Neural cell (in vitro differentiated cells): ENCODE data around the gene SMPX. TPM values are rescaled to one million over a fixed set of nuclear protein-coding genes. Genes with fewer than 3 reads are reported as not detected.

Source experiments
- H2AFZ ChIP-seq: fragments of 200-600, 300-800 bp; sonication (generic), shearing (Covaris generic); 2 replicates; pipeline ENCODE4 v1.6.0; 2014; ENCODE audit warnings: low read depth, mild to moderate bottlenecking, antibody characterized with exemption, low read length, moderate library complexity
- H3F3A ChIP-seq: fragments of 200-600 bp; shearing (Covaris generic); 2 replicates; pipeline ENCODE4 v1.6.1; 2016; ENCODE audit warnings: mild to moderate bottlenecking, moderate library complexity, mixed read lengths, antibody characterized with exemption, low read length; ENCODE audit not compliant: insufficient read depth, poor library complexity, severe bottlenecking
- H3K27ac ChIP-seq: fragments of 200-600, 300-800 bp; sonication (generic), shearing (Covaris generic); 2 replicates; pipeline ENCODE4 v1.5.1; 2014; ENCODE audit warnings: mild to moderate bottlenecking, low read length, moderate library complexity
- H3K27me3 ChIP-seq: fragments of 300-800, 200-600 bp; sonication (generic), shearing (Covaris generic); 2 replicates; pipeline ENCODE4 v1.6.0; 2014; ENCODE audit warnings: mild to moderate bottlenecking, low read depth, low read length, moderate library complexity; ENCODE audit not compliant: insufficient read depth
- H3K36me3 ChIP-seq: fragments of 300-800, 200-600 bp; sonication (generic), shearing (Covaris generic); 2 replicates; pipeline ENCODE4 v1.5.1; 2014; ENCODE audit warnings: mild to moderate bottlenecking, antibody characterized with exemption, low read length, moderate library complexity; ENCODE audit not compliant: insufficient read depth
- H3K4me2 ChIP-seq: fragments of 300-800, 200-600 bp; sonication (generic), shearing (Covaris generic); 2 replicates; pipeline ENCODE4 v1.6.0; 2014; ENCODE audit warnings: mild to moderate bottlenecking, low read length
- H3K4me3 ChIP-seq: fragments of 300-800, 200-600 bp; sonication (generic), shearing (Covaris generic); 2 replicates; pipeline ENCODE4 v1.5.1; 2014; ENCODE audit warnings: mild to moderate bottlenecking, low read length, moderate library complexity
- H3K79me2 ChIP-seq: fragments of 200-600 bp; shearing (Covaris generic); replicated peaks from 2 replicates; pipeline ENCODE4 v1.6.0; 2014; ENCODE audit warnings: mild to moderate bottlenecking, low read length, moderate library complexity; ENCODE audit not compliant: insufficient read depth
- H3K9ac ChIP-seq: fragments of 300-800, 200-600 bp; sonication (generic), shearing (Covaris generic); 2 replicates; pipeline ENCODE4 v1.6.1; 2016; ENCODE audit warnings: mild to moderate bottlenecking, low read length, mixed read lengths
- H3K9me2 ChIP-seq: fragments of 200-600 bp; shearing (Covaris generic); 2 replicates; pipeline ENCODE4 v1.6.1; 2016; ENCODE audit warnings: mild to moderate bottlenecking, low read length, mixed read lengths; ENCODE audit not compliant: insufficient read depth
- H3K9me3 ChIP-seq: fragments of 200-600, 300-800 bp; sonication (generic), shearing (Covaris generic); 2 replicates; pipeline ENCODE4 v1.6.1; 2016; ENCODE audit warnings: mild to moderate bottlenecking, mixed run types, low read length, moderate library complexity, mixed read lengths
- H4K20me1 ChIP-seq: fragments of 200-600 bp; shearing (Covaris generic); 2 replicates; pipeline ENCODE4 v1.6.1; 2016; ENCODE audit warnings: mild to moderate bottlenecking, mixed run types; ENCODE audit not compliant: insufficient read depth
- EP300 ChIP-seq: fragments of 450-650 bp; conservative IDR thresholded peaks from 2 replicates; pipeline ENCODE4 v1.6.1; 2014; ENCODE audit warnings: antibody characterized with exemption, mild to moderate bottlenecking, moderate library complexity; ENCODE audit not compliant: poor library complexity, severe bottlenecking
- EZH2 ChIP-seq: fragments of 200-600, 300-800 bp; shearing (Covaris generic), sonication (generic); IDR thresholded peaks from 2 replicates; pipeline ENCODE4 v1.6.1; 2014; ENCODE audit warnings: antibody characterized with exemption, low read length, borderline replicate concordance, mild to moderate bottlenecking; ENCODE audit not compliant: insufficient read depth, poor library complexity, severe bottlenecking
- MXI1 ChIP-seq: fragments of 450-650 bp; conservative IDR thresholded peaks from 2 replicates; pipeline ENCODE4 v1.6.1; 2014; ENCODE audit warnings: antibody characterized with exemption, mild to moderate bottlenecking; ENCODE audit not compliant: poor library complexity, severe bottlenecking
- POLR2AphosphoS5 ChIP-seq: IDR thresholded peaks from 2 replicates; pipeline ENCODE4 v1.6.1; 2012
- RAD21 ChIP-seq: fragments of 450-650 bp; conservative IDR thresholded peaks from 2 replicates; pipeline ENCODE4 v1.6.1; 2014; ENCODE audit warnings: antibody characterized with exemption, mild to moderate bottlenecking, moderate library complexity
- SMC3 ChIP-seq: fragments of 450-650 bp; conservative IDR thresholded peaks from 2 replicates; pipeline ENCODE4 v1.6.1; 2014; ENCODE audit warnings: antibody characterized with exemption, mild to moderate bottlenecking, moderate library complexity; ENCODE audit not compliant: poor library complexity
- TAF1 ChIP-seq: IDR thresholded peaks from 2 replicates; pipeline ENCODE4 v1.6.1; 2012; ENCODE audit warnings: low read depth
- polyA plus RNA-seq: library from polyadenylated mRNA; depleted of rRNA; stranded (reverse); fragments of >200 nt; gene quantifications from 2 replicates; pipeline ENCODE4 v1.2.3, GENCODE V29; 2014
- TF ChIP-seq, protein P1 (sequence below): IDR thresholded peaks from 2 replicates; pipeline ENCODE4 v1.6.1; 2012; ENCODE audit warnings: borderline replicate concordance
- TF ChIP-seq, protein P2 (sequence below): fragments of 450-650 bp; IDR thresholded peaks from 2 replicates; pipeline ENCODE4 v1.5.1; 2014; ENCODE audit warnings: antibody characterized with exemption, mild to moderate bottlenecking, moderate library complexity; ENCODE audit not compliant: poor library complexity, severe bottlenecking

Gene SMPX
- polyA plus RNA-seq, 1 donor from 2014 or later = 0.53 TPM

DNA sequence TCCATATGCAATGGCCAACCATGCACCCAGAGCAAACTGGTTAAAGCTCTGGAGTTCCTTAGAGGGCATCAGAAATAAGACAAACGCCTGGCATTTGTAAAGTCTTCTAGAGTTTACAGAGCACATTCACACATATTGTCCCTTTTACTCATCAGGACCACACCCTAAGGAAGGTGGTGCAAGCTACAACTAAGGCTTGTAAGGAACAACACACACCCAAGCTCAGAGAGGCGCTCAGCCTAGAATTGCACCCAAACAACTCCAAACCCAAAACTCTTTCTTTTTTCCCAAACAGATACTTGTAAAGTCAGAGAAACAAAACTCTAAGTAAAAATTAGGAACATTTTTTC lies 46.1 kb downstream of the SMPX start:
- Histone ChIP-seq H3K9ac (no peak overlapping the region), H3K9me2 (no peaks in the 10 kb centered on the region), H3K79me2 (no peaks in the 10 kb centered on the region), H3K4me2 (no peak overlapping the region), H3K9me3 (no peaks in the 10 kb centered on the region), H4K20me1 (no peaks in the 10 kb centered on the region), H3K36me3 (no peaks in the 10 kb centered on the region), H3K27ac (no peak overlapping the region), H3F3A (no peaks in the 10 kb centered on the region), H2AFZ (no peak overlapping the region), H3K4me3 (no peak overlapping the region), H3K27me3 (no peaks in the 10 kb centered on the region)
- TF ChIP-seq RAD21 (no peak), POLR2AphosphoS5 (no peak), EZH2 (no peak), EP300 (no peak), MXI1 (no peak), SMC3 (no peak), TAF1 (no peak)
- TF ChIP-seq, protein P1, sequence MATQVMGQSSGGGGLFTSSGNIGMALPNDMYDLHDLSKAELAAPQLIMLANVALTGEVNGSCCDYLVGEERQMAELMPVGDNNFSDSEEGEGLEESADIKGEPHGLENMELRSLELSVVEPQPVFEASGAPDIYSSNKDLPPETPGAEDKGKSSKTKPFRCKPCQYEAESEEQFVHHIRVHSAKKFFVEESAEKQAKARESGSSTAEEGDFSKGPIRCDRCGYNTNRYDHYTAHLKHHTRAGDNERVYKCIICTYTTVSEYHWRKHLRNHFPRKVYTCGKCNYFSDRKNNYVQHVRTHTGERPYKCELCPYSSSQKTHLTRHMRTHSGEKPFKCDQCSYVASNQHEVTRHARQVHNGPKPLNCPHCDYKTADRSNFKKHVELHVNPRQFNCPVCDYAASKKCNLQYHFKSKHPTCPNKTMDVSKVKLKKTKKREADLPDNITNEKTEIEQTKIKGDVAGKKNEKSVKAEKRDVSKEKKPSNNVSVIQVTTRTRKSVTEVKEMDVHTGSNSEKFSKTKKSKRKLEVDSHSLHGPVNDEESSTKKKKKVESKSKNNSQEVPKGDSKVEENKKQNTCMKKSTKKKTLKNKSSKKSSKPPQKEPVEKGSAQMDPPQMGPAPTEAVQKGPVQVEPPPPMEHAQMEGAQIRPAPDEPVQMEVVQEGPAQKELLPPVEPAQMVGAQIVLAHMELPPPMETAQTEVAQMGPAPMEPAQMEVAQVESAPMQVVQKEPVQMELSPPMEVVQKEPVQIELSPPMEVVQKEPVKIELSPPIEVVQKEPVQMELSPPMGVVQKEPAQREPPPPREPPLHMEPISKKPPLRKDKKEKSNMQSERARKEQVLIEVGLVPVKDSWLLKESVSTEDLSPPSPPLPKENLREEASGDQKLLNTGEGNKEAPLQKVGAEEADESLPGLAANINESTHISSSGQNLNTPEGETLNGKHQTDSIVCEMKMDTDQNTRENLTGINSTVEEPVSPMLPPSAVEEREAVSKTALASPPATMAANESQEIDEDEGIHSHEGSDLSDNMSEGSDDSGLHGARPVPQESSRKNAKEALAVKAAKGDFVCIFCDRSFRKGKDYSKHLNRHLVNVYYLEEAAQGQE = no peak
- TF ChIP-seq, protein P2, sequence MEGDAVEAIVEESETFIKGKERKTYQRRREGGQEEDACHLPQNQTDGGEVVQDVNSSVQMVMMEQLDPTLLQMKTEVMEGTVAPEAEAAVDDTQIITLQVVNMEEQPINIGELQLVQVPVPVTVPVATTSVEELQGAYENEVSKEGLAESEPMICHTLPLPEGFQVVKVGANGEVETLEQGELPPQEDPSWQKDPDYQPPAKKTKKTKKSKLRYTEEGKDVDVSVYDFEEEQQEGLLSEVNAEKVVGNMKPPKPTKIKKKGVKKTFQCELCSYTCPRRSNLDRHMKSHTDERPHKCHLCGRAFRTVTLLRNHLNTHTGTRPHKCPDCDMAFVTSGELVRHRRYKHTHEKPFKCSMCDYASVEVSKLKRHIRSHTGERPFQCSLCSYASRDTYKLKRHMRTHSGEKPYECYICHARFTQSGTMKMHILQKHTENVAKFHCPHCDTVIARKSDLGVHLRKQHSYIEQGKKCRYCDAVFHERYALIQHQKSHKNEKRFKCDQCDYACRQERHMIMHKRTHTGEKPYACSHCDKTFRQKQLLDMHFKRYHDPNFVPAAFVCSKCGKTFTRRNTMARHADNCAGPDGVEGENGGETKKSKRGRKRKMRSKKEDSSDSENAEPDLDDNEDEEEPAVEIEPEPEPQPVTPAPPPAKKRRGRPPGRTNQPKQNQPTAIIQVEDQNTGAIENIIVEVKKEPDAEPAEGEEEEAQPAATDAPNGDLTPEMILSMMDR = no peak

DNA sequence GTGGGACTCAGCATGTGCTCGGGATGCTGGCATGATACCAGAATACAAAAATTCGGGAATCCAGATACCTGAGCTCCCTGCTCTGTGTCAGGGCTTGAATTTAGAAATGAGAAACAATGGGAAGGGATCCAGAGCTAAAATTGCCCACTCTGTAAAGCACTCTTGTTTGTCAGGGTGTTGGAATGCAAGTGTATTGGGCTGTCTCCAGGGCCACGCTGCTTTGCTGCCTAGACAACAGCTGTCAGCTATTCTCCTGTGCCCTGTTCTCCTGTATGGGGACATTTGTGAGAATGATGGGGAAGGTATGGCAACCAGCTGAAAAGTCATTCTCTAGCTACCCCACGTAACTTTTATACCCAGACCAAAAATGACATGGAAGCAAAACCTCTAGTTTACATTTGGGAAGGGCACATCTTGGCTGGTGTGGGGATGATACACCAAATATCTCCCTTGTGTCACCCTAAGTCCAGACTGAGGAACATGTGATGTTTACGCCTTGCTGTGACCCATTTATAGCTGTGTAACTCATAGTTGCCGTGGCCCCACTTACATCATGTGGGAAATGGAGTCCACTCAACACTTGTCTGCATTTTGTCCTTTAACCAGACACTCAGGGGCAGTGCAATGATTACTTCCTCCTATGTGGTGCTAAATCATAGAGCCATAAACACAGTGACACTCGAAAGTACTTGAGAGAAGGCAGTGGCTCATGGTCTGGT lies 46.6 kb downstream of the SMPX start:
- Histone ChIP-seq H4K20me1 (no peaks in the 10 kb centered on the region), H3K4me3 (no peak overlapping the region), H3K36me3 (no peaks in the 10 kb centered on the region), H2AFZ (no peak overlapping the region), H3K4me2 (no peak overlapping the region), H3F3A (no peaks in the 10 kb centered on the region), H3K9me2 (no peaks in the 10 kb centered on the region), H3K9me3 (no peaks in the 10 kb centered on the region), H3K79me2 (no peaks in the 10 kb centered on the region), H3K27ac (no peak overlapping the region), H3K9ac (no peak overlapping the region), H3K27me3 (no peaks in the 10 kb centered on the region)
- no peak for TF ChIP-seq RAD21
- TF ChIP-seq EZH2 = no peak
